GM21737 (cell line): Measurements from ENCODE around the gene TPSB2.
"Not testable (repeated sequence)": the region's sequence is repeated elsewhere in the genome, so short reads cannot be mapped to it uniquely, and the experiment has no call there.

ENCODE experiments used
- ATAC-seq: cut with Tn5 transposase; IDR thresholded peaks from one replicate; pipeline ENCODE4 v1.9.1; 2021; ENCODE audit warnings: mild to moderate bottlenecking, moderate library complexity; ENCODE audit not compliant: unreplicated experiment

TPSB2 gene

GRCh38 chr16:1185460-1186207 lies 44.4 kb downstream of the TPSB2 start:
- ATAC-seq = not testable (repeated sequence)

DNA sequence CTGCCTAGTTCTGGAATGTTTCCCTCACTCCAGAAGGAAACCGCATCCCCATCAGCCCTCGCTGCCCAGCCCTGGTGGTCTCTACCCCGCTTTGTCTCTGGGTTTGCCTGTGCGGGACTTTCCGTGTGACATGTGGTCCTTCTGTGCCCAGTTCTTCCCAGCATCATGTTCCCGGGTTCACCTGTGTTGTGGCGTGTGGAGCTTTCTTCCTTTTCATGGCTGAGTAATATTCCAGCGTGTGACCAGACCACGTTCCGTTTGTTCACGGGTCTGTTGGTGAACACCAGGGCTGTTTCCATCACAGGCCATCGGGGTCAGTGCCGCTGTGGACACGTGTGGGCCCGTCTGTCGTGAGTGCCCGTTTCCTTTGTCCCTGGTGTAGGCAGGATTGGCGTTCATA lies 45.0 kb downstream of the TPSB2 start:
- no peak for ATAC-seq

GRCh38 chr16:1184156-1184868 lies 45.7 kb downstream of the TPSB2 start:
- ATAC-seq = no peak

- ATAC-seq = no peak
These were observed 46.8 kb downstream of the TPSB2 start for GRCh38 chr16:1182950-1183907.

- ATAC-seq = no peak
These were observed 47.7 kb downstream of the TPSB2 start for GRCh38 chr16:1182316-1182671.

- ATAC-seq = no peak
These were observed 48.3 kb downstream of the TPSB2 start for GRCh38 chr16:1181404-1182315.

DNA sequence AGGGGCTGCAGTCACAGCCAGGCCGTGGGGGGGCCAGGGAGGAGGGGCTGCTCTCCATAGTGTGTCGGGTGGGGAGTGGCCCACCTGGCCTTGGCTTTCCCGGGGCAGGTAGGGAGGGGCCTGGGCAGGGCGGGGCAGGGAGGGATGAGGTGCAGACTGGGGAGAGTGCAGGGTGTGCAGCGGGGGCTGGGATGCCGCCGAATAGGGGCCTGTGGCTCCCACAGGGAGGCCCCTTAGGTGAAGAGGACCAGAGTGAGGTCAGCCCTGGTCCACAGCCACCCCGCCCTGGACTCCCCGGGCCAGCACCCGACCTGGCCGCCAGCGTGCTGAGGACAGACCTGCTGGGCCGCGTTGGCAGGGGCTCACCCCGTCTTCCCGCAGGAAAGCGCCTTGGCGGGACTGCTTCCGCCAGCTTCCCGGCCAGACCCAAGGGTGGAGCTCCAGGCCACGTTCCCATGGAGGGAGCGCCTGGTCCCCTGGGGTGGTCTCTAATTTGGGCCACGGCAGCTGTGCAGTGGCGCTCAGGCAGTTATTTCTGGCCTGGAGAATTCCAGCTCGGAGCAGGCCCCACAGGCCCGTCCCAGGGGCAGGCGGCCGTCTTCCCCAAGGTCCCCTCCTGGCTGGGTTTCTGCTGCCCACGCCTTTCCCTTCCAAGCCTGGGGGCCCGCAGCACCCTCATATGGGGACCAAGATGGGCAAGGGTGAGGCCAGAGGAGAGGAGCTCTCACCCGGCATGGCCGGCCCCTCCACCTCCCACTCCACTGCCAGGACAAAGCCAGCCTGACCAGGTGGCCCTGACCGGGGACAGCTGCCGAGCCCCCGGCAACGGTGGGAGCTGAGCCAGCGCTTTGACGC lies 49.2 kb downstream of the TPSB2 start:
- no peak for ATAC-seq
